Smooth muscle cell (in vitro differentiated cells): ENCODE measurements around the gene HDAC10. TPM values are rescaled to one million over a fixed set of nuclear protein-coding genes. Genes with fewer than 3 reads are reported as not detected.

Experiments
- DNase-seq: peaks from one replicate; lab custom pipeline; 2025; ENCODE audit not compliant: unreplicated experiment; lab: John Stamatoyannopoulos, UW
- H2AFZ ChIP-seq: fragments of 200-600 bp; sonication (generic); 2 replicates; pipeline ENCODE4 v1.6.0; 2016; ENCODE audit warnings: antibody characterized with exemption, low read depth, mild to moderate bottlenecking
- H3F3A ChIP-seq: fragments of 200-600 bp; sonication (generic); 2 replicates; pipeline ENCODE4 v1.6.0; 2017; ENCODE audit warnings: antibody characterized with exemption, low read depth
- H3K27ac ChIP-seq: fragments of 200-600 bp; sonication (generic); 2 replicates; pipeline ENCODE4 v1.5.1; 2016; ENCODE audit warnings: low read depth, mild to moderate bottlenecking
- H3K27me3 ChIP-seq: fragments of 200-600 bp; sonication (generic); 2 replicates; pipeline ENCODE4 v1.6.1; 2016; ENCODE audit warnings: low read depth, mild to moderate bottlenecking
- H3K36me3 ChIP-seq: fragments of 200-600 bp; sonication (generic); 2 replicates; pipeline ENCODE4 v1.5.1; 2016; ENCODE audit warnings: low read depth
- H3K4me1 ChIP-seq: fragments of 200-600 bp; sonication (generic); 2 replicates; pipeline ENCODE4 v1.5.1; 2016; ENCODE audit warnings: low read depth
- H3K4me2 ChIP-seq: fragments of 200-600 bp; sonication (generic); 2 replicates; pipeline ENCODE4 v1.6.0; 2016; ENCODE audit warnings: mild to moderate bottlenecking
- H3K4me3 ChIP-seq: fragments of 200-600 bp; sonication (generic); 2 replicates; pipeline ENCODE4 v1.5.1; 2016; ENCODE audit warnings: mild to moderate bottlenecking
- H3K79me2 ChIP-seq: fragments of 200-600 bp; sonication (generic); 2 replicates; pipeline ENCODE4 v1.6.0; 2016; ENCODE audit warnings: low read depth, mild to moderate bottlenecking
- H3K9ac ChIP-seq: fragments of 200-600 bp; sonication (generic); 2 replicates; pipeline ENCODE4 v1.6.0; 2016; ENCODE audit warnings: low read depth
- H3K9me3 ChIP-seq: fragments of 200-600 bp; sonication (generic); replicated peaks from 2 replicates; pipeline ENCODE4 v1.5.1; 2016; ENCODE audit warnings: low read depth
- H4K20me1 ChIP-seq: fragments of 200-600 bp; sonication (generic); 2 replicates; pipeline ENCODE4 v1.6.0; 2016; ENCODE audit warnings: low read depth
- WGBS: methylation state at CpG from one replicate; pipeline ENCODE4 v1.1.7; 2016; ENCODE audit warnings: low lambda C conversion rate; 5-methylcytosine and 5-hydroxymethylcytosine counted together
- polyA plus RNA-seq: library from polyadenylated mRNA; unstranded; fragments of >200 nt; fragmentation: Nextera tagmentation; extraction: Ambion mirVana; gene quantifications from 2 replicates; pipeline ENCODE4 v1.2.1, GENCODE V29; 2016
- total RNA-seq: library from RNA; depleted of rRNA; stranded (reverse); fragments of >200 nt; gene quantifications from 2 replicates; pipeline ENCODE4 v1.2.3, GENCODE V29; 2014
- TF ChIP-seq, protein P1 (sequence below): fragments of 200-600 bp; sonication (generic); IDR thresholded peaks from 2 replicates; pipeline ENCODE4 v1.5.1; 2017; ENCODE audit warnings: borderline replicate concordance, mild to moderate bottlenecking, antibody characterized with exemption; ENCODE audit not compliant: insufficient read depth, poor library complexity, severe bottlenecking

Gene HDAC10
- total and polyA plus RNA-seq, 2 experiments from 2014 or later = 9.5 to 15.7 TPM

GRCh38 chr22:50267591-50268390, 16.7 kb upstream of the HDAC10 start:
- H2AFZ ChIP-seq = no peak overlapping the region
- peak overlapping the region; percentile 31 for H3K4me3 ChIP-seq

GRCh38 chr22:50266994-50267393, 15.9 kb upstream of the HDAC10 start:
- no peak overlapping the region for H2AFZ ChIP-seq
- H3K4me1 ChIP-seq = peaks cover 15% of the 10 kb centered on the region
- H3K4me3 ChIP-seq = peak overlapping the region; percentile 31
- H3K9ac ChIP-seq = no peak overlapping the region
- TF ChIP-seq, protein P1, sequence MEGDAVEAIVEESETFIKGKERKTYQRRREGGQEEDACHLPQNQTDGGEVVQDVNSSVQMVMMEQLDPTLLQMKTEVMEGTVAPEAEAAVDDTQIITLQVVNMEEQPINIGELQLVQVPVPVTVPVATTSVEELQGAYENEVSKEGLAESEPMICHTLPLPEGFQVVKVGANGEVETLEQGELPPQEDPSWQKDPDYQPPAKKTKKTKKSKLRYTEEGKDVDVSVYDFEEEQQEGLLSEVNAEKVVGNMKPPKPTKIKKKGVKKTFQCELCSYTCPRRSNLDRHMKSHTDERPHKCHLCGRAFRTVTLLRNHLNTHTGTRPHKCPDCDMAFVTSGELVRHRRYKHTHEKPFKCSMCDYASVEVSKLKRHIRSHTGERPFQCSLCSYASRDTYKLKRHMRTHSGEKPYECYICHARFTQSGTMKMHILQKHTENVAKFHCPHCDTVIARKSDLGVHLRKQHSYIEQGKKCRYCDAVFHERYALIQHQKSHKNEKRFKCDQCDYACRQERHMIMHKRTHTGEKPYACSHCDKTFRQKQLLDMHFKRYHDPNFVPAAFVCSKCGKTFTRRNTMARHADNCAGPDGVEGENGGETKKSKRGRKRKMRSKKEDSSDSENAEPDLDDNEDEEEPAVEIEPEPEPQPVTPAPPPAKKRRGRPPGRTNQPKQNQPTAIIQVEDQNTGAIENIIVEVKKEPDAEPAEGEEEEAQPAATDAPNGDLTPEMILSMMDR = no peak
- H3K79me2 ChIP-seq = no peaks in the 10 kb centered on the region
- H3K4me2 ChIP-seq = peak overlapping the region; percentile 82
- no peaks in the 10 kb centered on the region for H3F3A ChIP-seq
- peaks cover 24% of the 10 kb centered on the region for H4K20me1 ChIP-seq
- no peak for DNase-seq
- no peaks in the 10 kb centered on the region for H3K9me3 ChIP-seq
- no peak overlapping the region for H3K27ac ChIP-seq
- H3K27me3 ChIP-seq = peaks cover 26% of the 10 kb centered on the region
- H3K36me3 ChIP-seq = no peaks in the 10 kb centered on the region
- 61% methylated on average over 37 of the region's 37 CpGs for WGBS

More at GRCh38 chr22:50267591-50268390, 16.7 kb upstream of the HDAC10 start:
- Histone ChIP-seq H3K4me1 (peaks cover 22% of the 10 kb centered on the region), H3K9me3 (no peaks in the 10 kb centered on the region), H4K20me1 (peaks cover 31% of the 10 kb centered on the region), H3K36me3 (no peaks in the 10 kb centered on the region), H3K9ac (no peak overlapping the region), H3F3A (peaks cover 4% of the 10 kb centered on the region), H3K4me2 (peak overlapping the region; percentile 82), H3K79me2 (no peaks in the 10 kb centered on the region), H3K27me3 (peaks cover 26% of the 10 kb centered on the region), H3K27ac (no peak overlapping the region)
- WGBS = 15% methylated on average over 47 of the region's 75 CpGs
- TF ChIP-seq, protein P1 = peak; percentile 20
- DNase-seq = peak; percentile 36

GRCh38 chr22:50264946-50265669, 14.0 kb upstream of the HDAC10 start:
- peaks cover 26% of the 10 kb centered on the region for H3K27me3 ChIP-seq
- no peak overlapping the region for H3K4me3 ChIP-seq
- WGBS = 86% methylated on average over 14 of the region's 15 CpGs
- peaks cover 10% of the 10 kb centered on the region for H4K20me1 ChIP-seq
- H3K4me2 ChIP-seq = no peak overlapping the region
- H3K27ac ChIP-seq = no peak overlapping the region
- H3K4me1 ChIP-seq = peaks cover 8% of the 10 kb centered on the region
- H3K9ac ChIP-seq = no peak overlapping the region
- H3K9me3 ChIP-seq = no peaks in the 10 kb centered on the region
- DNase-seq = no peak
- H3K36me3 ChIP-seq = no peaks in the 10 kb centered on the region
- no peaks in the 10 kb centered on the region for H3K79me2 ChIP-seq
- TF ChIP-seq, protein P1 = no peak
- H3F3A ChIP-seq = no peaks in the 10 kb centered on the region
- H2AFZ ChIP-seq = no peak overlapping the region
